Keratinocyte (primary cell): ENCODE results near the gene RAB3A.

Experiments used
- EZH2 ChIP-seq: IDR thresholded peaks from one replicate; pipeline ENCODE4 v1.6.1; 2012; ENCODE audit warnings: inconsistent platforms, mild to moderate bottlenecking, low read length, moderate library complexity
- TF ChIP-seq, protein P1 (sequence below), 3 experiments: IDR thresholded peaks in 1 of 3; conservative IDR thresholded peaks in 1 of 3; optimal IDR thresholded peaks in 1 of 3; 2 replicates in 2 of 3; 3 replicates in 1 of 3; pipeline versions ENCODE3 to v1.5.1; 2011; ENCODE audit warnings: low read length in 3 of 3, mild to moderate bottlenecking in 3 of 3, moderate library complexity in 2 of 3, control low read depth in 1 of 3, inconsistent platforms in 1 of 3; ENCODE audit not compliant: insufficient read depth in 2 of 3; ENCODE audit errors: extremely low read depth in 1 of 3

DNA sequence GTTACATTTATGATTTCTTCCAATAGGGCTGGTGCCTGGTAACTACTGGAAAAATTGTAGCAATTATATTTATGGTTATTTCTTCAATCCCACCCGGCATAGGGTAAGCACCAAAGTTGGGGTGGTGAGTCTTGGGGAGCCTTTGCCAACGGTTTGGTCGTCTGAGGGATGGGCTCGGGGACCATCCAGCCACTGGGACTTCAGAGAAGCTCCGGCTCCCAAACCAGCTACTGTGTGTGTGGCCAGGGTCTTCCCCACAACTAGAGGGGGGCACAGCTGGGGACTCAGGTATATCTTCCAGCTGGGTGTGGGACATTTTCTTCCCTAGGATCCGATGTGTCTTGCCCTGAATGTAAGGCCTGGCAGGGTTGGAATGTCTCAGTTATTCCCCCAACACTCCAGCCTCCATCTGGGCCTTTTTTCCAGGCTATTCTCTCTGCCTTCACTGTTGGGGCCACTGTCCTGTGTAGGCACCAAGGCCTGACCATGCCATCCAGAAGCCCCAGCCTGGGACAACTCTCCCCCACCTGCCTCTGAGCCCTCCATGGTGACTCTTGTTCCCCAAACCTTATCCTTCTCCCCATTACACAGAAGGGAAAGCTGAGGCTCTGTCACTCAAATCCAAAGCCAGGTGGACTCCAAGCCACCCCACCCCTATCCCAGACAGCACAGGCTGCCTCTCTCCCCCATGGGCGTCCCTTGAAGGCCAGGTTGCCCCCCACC is 31.4 kb downstream of the RAB3A start:
- no peak for TF ChIP-seq EZH2
- TF ChIP-seq, protein P1, sequence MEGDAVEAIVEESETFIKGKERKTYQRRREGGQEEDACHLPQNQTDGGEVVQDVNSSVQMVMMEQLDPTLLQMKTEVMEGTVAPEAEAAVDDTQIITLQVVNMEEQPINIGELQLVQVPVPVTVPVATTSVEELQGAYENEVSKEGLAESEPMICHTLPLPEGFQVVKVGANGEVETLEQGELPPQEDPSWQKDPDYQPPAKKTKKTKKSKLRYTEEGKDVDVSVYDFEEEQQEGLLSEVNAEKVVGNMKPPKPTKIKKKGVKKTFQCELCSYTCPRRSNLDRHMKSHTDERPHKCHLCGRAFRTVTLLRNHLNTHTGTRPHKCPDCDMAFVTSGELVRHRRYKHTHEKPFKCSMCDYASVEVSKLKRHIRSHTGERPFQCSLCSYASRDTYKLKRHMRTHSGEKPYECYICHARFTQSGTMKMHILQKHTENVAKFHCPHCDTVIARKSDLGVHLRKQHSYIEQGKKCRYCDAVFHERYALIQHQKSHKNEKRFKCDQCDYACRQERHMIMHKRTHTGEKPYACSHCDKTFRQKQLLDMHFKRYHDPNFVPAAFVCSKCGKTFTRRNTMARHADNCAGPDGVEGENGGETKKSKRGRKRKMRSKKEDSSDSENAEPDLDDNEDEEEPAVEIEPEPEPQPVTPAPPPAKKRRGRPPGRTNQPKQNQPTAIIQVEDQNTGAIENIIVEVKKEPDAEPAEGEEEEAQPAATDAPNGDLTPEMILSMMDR (optimal IDR thresholded peaks at IDR 0.05 in 1 of 3, IDR thresholded peaks at IDR 0.05 in 1 of 3, conservative IDR thresholded peaks at IDR 0.05 in 1 of 3; ENCODE audit: extremely low read depth in 1 of 3, insufficient read depth in 2 of 3, low read length in 3 of 3) = no peak
